Activated CD4-positive, alpha-beta T cell treated with anti-CD3 and anti-CD28 coated beads, Interleukin-2, amount 10 ng/mL, durations not matched to agents 24 days and 14 days (primary cell): ENCODE results near the gene RAPGEF4. TPM values are rescaled to one million over a fixed set of nuclear protein-coding genes. Genes with fewer than 3 reads are reported as not detected.
"Not testable (repeated sequence)": the region's sequence is repeated elsewhere in the genome, so short reads cannot be mapped to it uniquely, and the experiment has no call there.

Experiments
- DNase-seq: peaks from one replicate; pipeline ENCODE4 v3.0.0; 2022
- H3K27ac Mint-ChIP-seq: one replicate; pipeline ENCODE4 v1.8.0; 2022; ENCODE audit warnings: mild to moderate bottlenecking, mixed read lengths
- H3K27me3 Mint-ChIP-seq: one replicate; pipeline ENCODE4 v1.8.0; 2022; ENCODE audit warnings: mixed read lengths
- H3K36me3 Mint-ChIP-seq: one replicate; pipeline ENCODE4 v1.8.0; 2022; ENCODE audit warnings: low read depth, mild to moderate bottlenecking, mixed read lengths
- H3K4me1 Mint-ChIP-seq: one replicate; pipeline ENCODE4 v1.8.0; 2021; ENCODE audit warnings: mixed read lengths
- H3K4me3 Mint-ChIP-seq: one replicate; pipeline ENCODE4 v1.8.0; 2022; ENCODE audit warnings: mild to moderate bottlenecking, moderate library complexity, mixed read lengths
- H3K9me3 Mint-ChIP-seq: one replicate; pipeline ENCODE4 v1.8.0; 2021; ENCODE audit warnings: mixed read lengths
- intact Hi-C: fragments of 100-400 bp; cut with micrococcal nuclease; formaldehyde crosslinking; loops from one replicate; pipeline ENCODE4 v1.15.1; 2023
- total RNA-seq: library from RNA; stranded (reverse); gene quantifications from 2 replicates; pipeline ENCODE4 v1.2.3, GENCODE V29; 2022

RAPGEF4 gene
- total RNA-seq, 1 donor from 2014 or later: 0.37 TPM

DNA sequence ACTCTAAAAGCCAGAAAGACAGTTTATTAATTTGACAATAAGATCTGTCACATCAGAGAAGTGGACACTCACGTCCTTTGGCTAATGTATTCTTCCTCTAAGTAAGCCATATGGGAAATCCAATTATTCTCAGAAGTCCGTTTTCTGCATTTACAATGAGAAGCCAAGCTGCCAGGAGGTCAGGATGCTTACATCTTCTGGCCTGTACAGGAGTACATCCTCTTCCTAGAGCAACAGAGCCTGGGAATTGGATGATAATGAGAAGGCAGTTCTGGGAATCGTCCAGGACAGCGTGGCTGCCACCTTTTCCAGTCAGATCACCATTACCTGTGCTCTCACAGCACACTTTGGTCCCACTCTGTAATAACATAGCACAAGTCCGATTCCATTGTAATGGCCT lies 5.2 kb downstream of the RAPGEF4 start:
- intact Hi-C loops: no loop called here
- no peak overlapping the region for H3K4me3 Mint-ChIP-seq
- no peaks in the 10 kb centered on the region for H3K36me3 Mint-ChIP-seq
- no peak overlapping the region for H3K27ac Mint-ChIP-seq
- H3K9me3 Mint-ChIP-seq: no peaks in the 10 kb centered on the region
- H3K27me3 Mint-ChIP-seq: peaks cover 43% of the 10 kb centered on the region
- H3K4me1 Mint-ChIP-seq: peaks cover 3% of the 10 kb centered on the region
- DNase-seq: no peak

DNA sequence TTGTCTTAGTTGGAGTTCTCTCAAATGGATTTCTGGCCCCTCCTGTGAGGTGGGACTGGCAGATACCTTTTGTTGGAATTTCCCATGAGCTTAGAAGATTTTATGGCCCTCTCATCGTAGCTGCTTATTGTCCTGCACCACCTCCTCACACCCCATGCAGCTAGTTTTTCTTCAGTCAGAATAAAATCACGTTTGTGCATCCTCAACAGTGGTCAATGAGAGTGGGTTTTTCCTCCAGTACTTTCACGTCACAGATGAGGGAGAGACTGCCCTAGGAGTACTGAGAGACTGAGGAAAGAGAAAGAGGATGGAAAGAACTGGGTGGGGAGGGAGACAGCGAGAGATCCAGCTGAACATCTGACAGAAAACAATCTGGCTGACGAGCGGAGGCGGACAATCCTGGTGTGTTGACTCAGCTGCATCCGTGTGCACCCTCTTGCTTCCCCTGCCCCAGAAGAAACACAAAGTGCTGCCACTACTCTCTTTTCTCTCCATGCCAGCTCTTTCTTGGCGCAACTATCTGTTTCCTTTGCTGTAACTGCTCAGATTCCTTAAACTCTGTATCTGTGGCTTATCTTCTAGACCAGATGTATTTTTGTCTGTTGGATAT lies 7.4 kb downstream of the RAPGEF4 start:
- H3K36me3 Mint-ChIP-seq: no peaks in the 10 kb centered on the region
- H3K4me1 Mint-ChIP-seq: no peaks in the 10 kb centered on the region
- H3K9me3 Mint-ChIP-seq: no peaks in the 10 kb centered on the region
- no peak for DNase-seq
- intact Hi-C loops: no loop called here
- H3K27ac Mint-ChIP-seq: no peak overlapping the region
- H3K27me3 Mint-ChIP-seq: peaks cover 30% of the 10 kb centered on the region
- no peak overlapping the region for H3K4me3 Mint-ChIP-seq

DNA sequence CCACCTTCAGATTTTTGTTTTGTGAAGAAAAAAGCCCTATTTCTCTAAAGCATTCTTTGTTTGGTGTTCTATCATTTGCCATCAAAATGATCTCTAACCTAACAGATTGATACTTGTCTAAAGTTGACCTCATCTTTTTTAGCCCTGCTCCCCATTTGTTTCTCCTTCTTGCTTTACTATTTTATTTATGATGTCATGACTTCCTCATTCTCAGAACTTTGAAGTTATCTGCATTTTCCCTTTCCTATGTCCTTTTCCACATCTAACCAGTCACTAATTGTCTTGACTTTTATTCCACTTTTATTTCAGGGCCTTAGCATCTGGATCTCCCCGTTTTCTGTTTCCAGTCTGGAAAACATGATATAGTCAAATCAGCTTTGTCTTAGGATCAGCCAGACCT lies 8.3 kb downstream of the RAPGEF4 start:
- intact Hi-C loops: no loop called here
- Mint-ChIP-seq H3K27me3 (peaks cover 22% of the 10 kb centered on the region), H3K4me3 (no peak overlapping the region), H3K9me3 (no peaks in the 10 kb centered on the region), H3K4me1 (no peaks in the 10 kb centered on the region), H3K36me3 (no peaks in the 10 kb centered on the region), H3K27ac (no peak overlapping the region)
- no peak for DNase-seq

DNA sequence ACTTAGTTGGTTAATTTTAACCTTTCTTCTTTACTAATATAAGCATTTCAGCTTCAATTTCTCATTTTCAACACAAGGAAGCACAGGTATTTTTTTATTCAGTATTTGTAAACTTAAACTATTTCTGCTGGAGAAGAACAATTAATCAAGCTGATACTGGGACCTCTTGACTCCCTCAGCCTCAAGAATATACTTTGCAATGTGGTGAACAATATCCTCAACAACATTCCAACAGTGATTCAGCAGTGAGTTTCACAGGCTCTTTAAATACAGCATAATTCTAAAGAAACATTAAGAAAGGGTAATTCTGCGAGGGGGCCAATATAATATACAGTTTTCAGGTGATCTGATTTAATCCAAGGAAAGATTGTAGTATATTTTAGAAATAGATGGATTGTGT lies 10.0 kb downstream of the RAPGEF4 start:
- intact Hi-C loops: no loop called here
- Mint-ChIP-seq H3K9me3 (no peaks in the 10 kb centered on the region), H3K27me3 (peaks cover 13% of the 10 kb centered on the region)

DNA sequence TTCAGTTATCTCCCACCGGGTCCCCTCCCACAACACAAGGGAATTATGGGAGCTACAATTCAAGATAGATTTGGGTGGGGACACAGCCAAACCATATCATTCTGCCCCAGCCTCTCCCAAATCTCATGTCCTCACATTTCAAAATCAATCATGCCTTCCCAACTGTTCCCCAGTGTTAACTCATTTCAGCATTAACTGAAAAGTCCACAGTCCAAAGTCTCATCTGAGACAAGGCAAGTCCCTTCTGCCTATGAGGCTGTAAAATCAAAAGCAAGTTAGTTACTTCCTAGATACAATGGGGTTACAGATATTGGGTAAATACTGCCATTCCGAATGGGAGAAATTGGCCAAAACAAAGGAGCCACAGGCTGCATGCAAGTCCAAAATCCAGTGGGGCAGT lies 12.9 kb downstream of the RAPGEF4 start:
- peaks cover 16% of the 10 kb centered on the region for H3K27me3 Mint-ChIP-seq
- H3K27ac Mint-ChIP-seq, intact Hi-C loops, H3K4me1 Mint-ChIP-seq, H3K4me3 Mint-ChIP-seq, H3K9me3 Mint-ChIP-seq, H3K36me3 Mint-ChIP-seq, DNase-seq: not testable (repeated sequence)

More for the DNA sequence above, 10.0 kb downstream of the RAPGEF4 start:
- no peak for DNase-seq
- Mint-ChIP-seq H3K4me1 (no peaks in the 10 kb centered on the region), H3K27ac (no peak overlapping the region), H3K4me3 (no peak overlapping the region), H3K36me3 (no peaks in the 10 kb centered on the region)

DNA sequence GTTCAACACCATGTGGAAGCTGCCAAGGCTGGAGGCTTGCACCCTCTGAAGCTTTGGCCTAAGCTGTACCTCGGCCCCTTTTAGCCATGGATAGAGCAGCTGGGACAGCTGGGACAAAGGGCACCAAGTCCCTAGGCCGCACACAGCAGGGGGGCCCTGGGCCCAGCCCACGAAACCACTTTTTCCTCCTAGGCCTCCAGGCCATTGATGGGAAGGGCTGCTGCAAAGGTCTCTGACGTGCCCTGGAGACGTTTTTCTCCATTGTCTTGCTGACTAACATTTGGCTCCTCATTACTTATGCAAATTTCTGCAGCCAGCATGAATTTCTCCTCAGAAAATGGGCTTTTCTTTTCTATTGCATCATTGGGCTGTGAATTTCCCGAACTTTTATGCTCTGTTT lies 13.7 kb downstream of the RAPGEF4 start:
- H3K36me3 Mint-ChIP-seq: no peaks in the 10 kb centered on the region
- DNase-seq: no peak
- H3K4me3 Mint-ChIP-seq: no peak overlapping the region
- H3K27me3 Mint-ChIP-seq: peaks cover 13% of the 10 kb centered on the region
- H3K4me1 Mint-ChIP-seq: no peaks in the 10 kb centered on the region
- no peaks in the 10 kb centered on the region for H3K9me3 Mint-ChIP-seq
- intact Hi-C loops: no loop called here
- H3K27ac Mint-ChIP-seq: no peak overlapping the region

DNA sequence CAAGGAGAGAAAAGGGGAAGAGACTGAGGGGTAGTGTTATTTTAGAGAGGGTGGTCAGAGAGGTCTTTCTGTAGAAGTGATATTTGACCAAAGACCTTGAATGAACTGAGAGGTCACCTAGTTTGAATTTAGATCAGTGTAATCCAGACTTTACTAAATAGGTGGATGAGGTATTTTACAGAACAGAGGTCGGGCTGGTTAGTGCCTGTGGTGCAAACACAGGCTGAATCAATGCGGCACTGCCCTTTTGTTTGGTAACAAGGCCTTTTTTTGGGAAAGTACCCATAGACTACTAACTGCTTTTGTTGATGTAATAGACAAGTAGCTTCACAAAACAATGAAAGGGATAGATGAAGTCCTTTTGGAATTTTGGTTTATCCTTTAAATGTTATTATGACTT lies 15.9 kb downstream of the RAPGEF4 start:
- Mint-ChIP-seq H3K9me3 (no peaks in the 10 kb centered on the region), H3K36me3 (no peaks in the 10 kb centered on the region), H3K27ac (no peak overlapping the region), H3K4me1 (no peaks in the 10 kb centered on the region), H3K4me3 (no peak overlapping the region), H3K27me3 (peaks cover 6% of the 10 kb centered on the region)
- no peak for DNase-seq
- intact Hi-C loops: no loop called here

DNA sequence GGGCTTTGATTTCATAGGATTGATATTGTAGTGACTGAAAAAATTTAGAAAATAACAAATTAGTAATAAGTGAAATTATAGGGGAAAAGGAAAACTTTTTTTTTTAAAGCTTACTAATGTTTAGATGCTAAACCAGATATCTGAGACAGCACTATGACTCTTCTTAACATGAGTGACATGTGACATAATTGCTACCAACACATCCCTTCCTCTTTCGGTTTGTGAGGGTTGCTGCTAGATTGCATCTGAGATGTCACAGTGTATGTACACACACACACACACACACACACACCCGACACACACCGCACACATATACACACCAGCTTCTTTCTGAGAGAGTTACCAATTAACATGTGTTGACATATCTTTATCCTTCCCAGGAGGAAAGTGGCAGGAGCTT lies 18.0 kb downstream of the RAPGEF4 start:
- intact Hi-C loops: no loop called here
- DNase-seq: no peak
- Mint-ChIP-seq H3K36me3 (no peaks in the 10 kb centered on the region), H3K4me1 (no peaks in the 10 kb centered on the region), H3K4me3 (no peak overlapping the region), H3K27ac (no peak overlapping the region), H3K27me3 (peaks cover 8% of the 10 kb centered on the region), H3K9me3 (no peaks in the 10 kb centered on the region)

DNA sequence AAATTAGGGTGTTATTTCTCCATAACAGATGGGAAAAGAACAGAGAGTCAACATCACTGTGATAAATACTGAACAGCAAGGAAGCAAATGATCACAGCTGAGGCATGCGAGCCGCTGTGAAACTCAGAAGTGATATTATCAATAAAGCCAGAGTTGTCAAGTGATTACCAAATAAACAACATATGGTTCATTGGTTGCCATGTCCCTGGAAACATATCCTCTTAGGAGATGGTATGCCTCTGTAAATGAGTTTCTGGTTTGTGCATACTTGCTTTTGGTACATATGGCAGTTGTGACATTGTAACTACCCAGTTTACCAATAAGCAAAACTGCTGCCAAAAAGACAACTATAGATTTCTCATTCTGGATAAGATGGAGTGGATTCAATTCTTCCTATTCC lies 23.8 kb downstream of the RAPGEF4 start:
- no peak overlapping the region for H3K4me3 Mint-ChIP-seq
- H3K27me3 Mint-ChIP-seq: peaks cover 6% of the 10 kb centered on the region
- peaks cover 3% of the 10 kb centered on the region for H3K9me3 Mint-ChIP-seq
- H3K27ac Mint-ChIP-seq: no peak overlapping the region
- DNase-seq: no peak
- intact Hi-C loops: no loop called here
- no peaks in the 10 kb centered on the region for H3K36me3 Mint-ChIP-seq
- no peaks in the 10 kb centered on the region for H3K4me1 Mint-ChIP-seq

DNA sequence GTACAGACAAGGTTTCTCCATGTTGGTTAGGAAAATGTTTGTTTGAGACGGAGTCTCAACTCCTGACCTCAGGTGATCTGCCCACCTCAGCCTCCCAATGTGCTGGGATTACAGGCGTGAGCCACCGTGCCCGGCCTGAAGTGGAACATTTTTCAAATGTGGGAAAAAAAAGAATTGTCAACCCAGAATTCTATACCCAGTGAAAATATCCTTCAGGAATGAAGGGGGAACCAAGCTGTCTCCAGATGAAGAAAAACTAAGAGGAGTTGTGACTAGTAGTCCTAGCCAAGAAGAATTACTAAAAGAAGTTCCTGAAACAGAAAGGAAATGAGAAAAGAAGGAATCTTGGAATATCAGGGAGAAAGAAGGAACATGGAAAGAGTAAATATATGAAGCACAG lies 25.7 kb downstream of the RAPGEF4 start:
- Mint-ChIP-seq H3K4me1 (no peaks in the 10 kb centered on the region), H3K36me3 (no peaks in the 10 kb centered on the region), H3K4me3 (no peak overlapping the region), H3K27ac (no peak overlapping the region), H3K27me3 (peaks cover 6% of the 10 kb centered on the region), H3K9me3 (peaks cover 3% of the 10 kb centered on the region)
- intact Hi-C loops: no loop called here
- DNase-seq: no peak

DNA sequence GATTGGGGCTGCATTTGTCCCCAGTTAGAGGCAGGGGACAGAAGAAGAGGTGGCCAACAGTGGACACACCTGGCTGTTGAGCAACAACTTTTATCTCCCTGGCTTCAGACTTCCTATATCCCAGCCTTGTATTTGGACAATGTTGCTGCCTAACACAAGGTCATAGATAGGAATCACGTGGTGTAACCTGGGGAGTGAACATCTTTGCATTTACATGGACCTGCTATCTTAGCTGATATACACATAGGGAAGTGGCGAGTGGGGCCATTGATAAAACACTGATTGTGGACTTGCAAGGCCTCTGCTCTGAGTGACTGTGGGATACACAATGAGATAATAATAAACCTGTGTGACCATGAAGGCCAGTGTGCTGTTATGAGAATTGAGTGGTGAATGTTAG lies 26.9 kb downstream of the RAPGEF4 start:
- Mint-ChIP-seq H3K4me3 (no peak overlapping the region), H3K9me3 (peaks cover 3% of the 10 kb centered on the region), H3K4me1 (no peaks in the 10 kb centered on the region), H3K36me3 (no peaks in the 10 kb centered on the region), H3K27ac (no peak overlapping the region), H3K27me3 (peaks cover 4% of the 10 kb centered on the region)
- intact Hi-C loops: no loop called here
- DNase-seq: no peak

DNA sequence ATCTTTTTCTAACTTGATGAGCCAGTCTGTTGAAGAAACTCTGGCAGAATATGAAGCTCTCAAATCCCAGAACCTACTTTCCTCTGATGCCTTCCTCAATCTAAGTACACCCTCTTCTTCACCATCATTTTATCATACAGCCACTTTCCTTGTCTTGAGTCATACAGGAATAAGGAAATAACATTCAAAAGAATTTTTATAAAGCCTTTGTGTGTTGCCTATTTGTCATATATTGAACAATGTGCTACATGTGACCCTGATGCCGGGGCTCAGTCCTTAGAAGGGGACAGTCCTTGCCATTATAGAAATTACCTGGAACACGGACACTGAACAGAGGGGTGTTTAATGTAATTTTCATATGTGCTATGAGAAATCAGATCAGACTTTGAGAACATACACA lies 27.4 kb downstream of the RAPGEF4 start:
- Mint-ChIP-seq H3K27me3 (peaks cover 4% of the 10 kb centered on the region), H3K36me3 (no peaks in the 10 kb centered on the region), H3K4me1 (no peaks in the 10 kb centered on the region), H3K4me3 (no peak overlapping the region), H3K27ac (no peak overlapping the region), H3K9me3 (peaks cover 3% of the 10 kb centered on the region)
- no peak for DNase-seq
- intact Hi-C loops: no loop called here

DNA sequence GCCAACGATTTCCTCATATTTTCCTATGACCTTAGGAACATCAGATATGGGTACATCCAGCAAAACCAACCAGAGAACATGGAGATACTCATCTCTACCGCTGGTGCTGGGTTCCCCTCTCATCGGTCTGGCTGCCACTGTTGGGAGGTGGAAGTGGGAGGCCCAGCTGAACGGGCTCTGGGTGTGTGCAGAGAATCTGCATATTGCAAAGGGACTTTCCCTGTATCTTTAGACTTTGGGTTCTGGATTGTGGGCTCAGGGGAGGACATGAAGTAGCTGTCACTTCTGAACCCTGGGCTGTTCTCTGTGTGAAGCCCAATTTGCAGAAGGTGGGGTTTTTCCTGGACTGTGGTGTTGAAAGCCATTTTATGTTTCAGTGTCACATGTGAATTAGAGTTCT lies 30.0 kb downstream of the RAPGEF4 start:
- Mint-ChIP-seq H3K27me3 (peaks cover 5% of the 10 kb centered on the region), H3K9me3 (peaks cover 2% of the 10 kb centered on the region), H3K36me3 (no peaks in the 10 kb centered on the region), H3K27ac (no peak overlapping the region), H3K4me3 (no peak overlapping the region), H3K4me1 (no peaks in the 10 kb centered on the region)
- DNase-seq: no peak
- intact Hi-C loops: no loop called here

DNA sequence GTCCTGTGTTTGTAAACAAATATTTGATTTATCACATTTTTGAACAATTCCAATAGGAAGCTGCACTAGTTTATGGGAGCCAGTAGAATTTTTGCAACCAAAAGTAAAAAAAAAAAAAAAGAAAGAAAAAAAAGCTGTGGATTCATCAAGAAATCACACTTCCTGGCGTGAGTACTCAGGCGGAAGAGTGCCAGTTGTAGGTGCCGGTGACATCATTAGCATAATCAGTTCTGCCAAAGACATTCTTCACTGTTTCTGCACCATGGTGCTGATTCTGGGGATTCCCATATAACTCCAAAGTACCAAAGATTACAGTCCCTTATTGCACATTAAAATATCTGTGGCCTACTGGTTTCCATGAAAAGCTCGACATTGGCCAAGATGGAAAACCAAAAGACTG lies 32.8 kb downstream of the RAPGEF4 start:
- H3K27me3 Mint-ChIP-seq: peaks cover 2% of the 10 kb centered on the region
- no peak overlapping the region for H3K4me3 Mint-ChIP-seq
- no peak overlapping the region for H3K27ac Mint-ChIP-seq
- H3K36me3 Mint-ChIP-seq: no peaks in the 10 kb centered on the region
- H3K9me3 Mint-ChIP-seq: no peaks in the 10 kb centered on the region
- H3K4me1 Mint-ChIP-seq: no peaks in the 10 kb centered on the region
- intact Hi-C loops: no loop called here
- DNase-seq: no peak

DNA sequence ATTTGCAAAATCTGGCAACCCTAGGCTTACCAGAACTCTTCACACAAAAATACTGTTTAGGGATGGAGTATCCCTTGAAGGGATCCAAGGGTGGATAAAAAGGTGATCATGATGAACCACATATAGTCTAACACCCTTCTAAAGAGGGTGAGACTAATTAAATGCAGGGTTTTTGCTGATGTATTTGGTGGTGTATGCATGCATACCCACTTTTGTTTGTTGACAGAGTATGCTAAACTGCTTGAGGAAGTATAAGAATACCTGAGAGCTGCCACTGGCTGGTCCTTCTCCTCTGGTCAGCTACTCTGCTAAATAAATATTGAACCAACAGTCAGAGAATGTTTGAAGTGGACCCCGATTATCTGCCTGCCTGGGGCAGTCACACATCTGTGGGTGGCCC lies 34.2 kb downstream of the RAPGEF4 start:
- Mint-ChIP-seq H3K27me3 (peaks cover 12% of the 10 kb centered on the region), H3K36me3 (no peaks in the 10 kb centered on the region), H3K4me3 (no peak overlapping the region), H3K4me1 (no peaks in the 10 kb centered on the region), H3K9me3 (no peaks in the 10 kb centered on the region), H3K27ac (no peak overlapping the region)
- intact Hi-C loops: no loop called here
- DNase-seq: no peak
